KOPT-K1 (cell line): Measurements from ENCODE around the gene LY6G6C.

Experiments used
- H3K27ac ChIP-seq: fragments of 200-600 bp; sonication (generic); 2 replicates; pipeline ENCODE4 v1.5.1; 2016; ENCODE audit warnings: antibody characterized with exemption, mild to moderate bottlenecking, low read depth, low read length; ENCODE audit not compliant: poor library complexity, severe bottlenecking
- H3K36me3 ChIP-seq: fragments of 200-600 bp; sonication (generic); 2 replicates; pipeline ENCODE4 v1.5.1; 2017; ENCODE audit warnings: antibody characterized with exemption, mild to moderate bottlenecking, low read length, moderate library complexity; ENCODE audit not compliant: insufficient read depth
- H3K9me3 ChIP-seq: fragments of 200-600 bp; sonication (generic); 2 replicates; pipeline ENCODE4 v1.5.1; 2017; ENCODE audit warnings: antibody characterized with exemption, low read length, mild to moderate bottlenecking; ENCODE audit not compliant: insufficient read depth, poor library complexity, severe bottlenecking

The LY6G6C gene

GRCh38 chr6:31690231-31691077 is 31.1 kb downstream of the LY6G6C start:
- peaks cover 100% of the 10 kb centered on the region for H3K36me3 ChIP-seq
- no peaks in the 10 kb centered on the region for H3K9me3 ChIP-seq
- H3K27ac ChIP-seq = no peak overlapping the region

- H3K9me3 ChIP-seq = no peaks in the 10 kb centered on the region
- no peak overlapping the region for H3K27ac ChIP-seq
- peaks cover 97% of the 10 kb centered on the region for H3K36me3 ChIP-seq
Observed at GRCh38 chr6:31689249-31690110, 32.1 kb downstream of the LY6G6C start.

GRCh38 chr6:31687860-31688693 is 33.5 kb downstream of the LY6G6C start:
- H3K27ac ChIP-seq = no peak overlapping the region
- peaks cover 97% of the 10 kb centered on the region for H3K36me3 ChIP-seq
- no peaks in the 10 kb centered on the region for H3K9me3 ChIP-seq

- Histone ChIP-seq H3K27ac (no peak overlapping the region), H3K9me3 (no peaks in the 10 kb centered on the region), H3K36me3 (peaks cover 92% of the 10 kb centered on the region)
Observed at GRCh38 chr6:31687321-31687720, 34.2 kb downstream of the LY6G6C start.

- Histone ChIP-seq H3K9me3 (no peaks in the 10 kb centered on the region), H3K27ac (no peak overlapping the region), H3K36me3 (peaks cover 83% of the 10 kb centered on the region)
Observed at GRCh38 chr6:31686483-31686882, 35.1 kb downstream of the LY6G6C start.

GRCh38 chr6:31683591-31683990 is 38.0 kb downstream of the LY6G6C start:
- Histone ChIP-seq H3K9me3 (no peaks in the 10 kb centered on the region), H3K27ac (no peak overlapping the region), H3K36me3 (peaks cover 55% of the 10 kb centered on the region)

GRCh38 chr6:31681135-31681671 is 40.3 kb downstream of the LY6G6C start:
- H3K36me3 ChIP-seq = peaks cover 31% of the 10 kb centered on the region
- no peaks in the 10 kb centered on the region for H3K9me3 ChIP-seq
- no peak overlapping the region for H3K27ac ChIP-seq

- Histone ChIP-seq H3K27ac (no peak within 1 kb of the TSS), H3K9me3 (no peaks in the 10 kb centered on the region), H3K36me3 (peaks cover 23% of the 10 kb centered on the region; the same call in 1 of the 2 replicates)
Observed at GRCh38 chr6:31680226-31681134, 41.1 kb downstream of the LY6G6C start, which contains the start of gene LY6G5C. Gene LY6G5C, minus strand, starts transcription at chr6:31681067. Its CDS starts 694 bp downstream, at chr6:31680373.

GRCh38 chr6:31677955-31678354 is 43.6 kb downstream of the LY6G6C start:
- Histone ChIP-seq H3K27ac (no peak overlapping the region), H3K36me3 (peaks cover 21% of the 10 kb centered on the region), H3K9me3 (no peaks in the 10 kb centered on the region)

GRCh38 chr6:31676904-31677303 is 44.6 kb downstream of the LY6G6C start:
- no peaks in the 10 kb centered on the region for H3K9me3 ChIP-seq
- H3K36me3 ChIP-seq = peaks cover 31% of the 10 kb centered on the region
- H3K27ac ChIP-seq = no peak overlapping the region

- Histone ChIP-seq H3K27ac (no peak overlapping the region), H3K9me3 (no peaks in the 10 kb centered on the region), H3K36me3 (peaks cover 35% of the 10 kb centered on the region)
Observed at GRCh38 chr6:31676322-31676903, 45.1 kb downstream of the LY6G6C start.

- no peak within 1 kb of the TSS for H3K27ac ChIP-seq
- H3K36me3 ChIP-seq = peaks cover 77% of the 10 kb centered on the region
- no peaks in the 10 kb centered on the region for H3K9me3 ChIP-seq
Observed at GRCh38 chr6:31669676-31670075, 51.9 kb downstream of the LY6G6C start, which contains the start of gene LY6G5B. Gene LY6G5B, plus strand, starts transcription at chr6:31669976. Its CDS starts 975 bp downstream, at chr6:31670951.
